ENCODE data around the gene CTNNAL1.
A peak's percentile ranks its signal among the peaks of the same experiment; 100 is the strongest.

CTNNAL1 gene

DNA sequence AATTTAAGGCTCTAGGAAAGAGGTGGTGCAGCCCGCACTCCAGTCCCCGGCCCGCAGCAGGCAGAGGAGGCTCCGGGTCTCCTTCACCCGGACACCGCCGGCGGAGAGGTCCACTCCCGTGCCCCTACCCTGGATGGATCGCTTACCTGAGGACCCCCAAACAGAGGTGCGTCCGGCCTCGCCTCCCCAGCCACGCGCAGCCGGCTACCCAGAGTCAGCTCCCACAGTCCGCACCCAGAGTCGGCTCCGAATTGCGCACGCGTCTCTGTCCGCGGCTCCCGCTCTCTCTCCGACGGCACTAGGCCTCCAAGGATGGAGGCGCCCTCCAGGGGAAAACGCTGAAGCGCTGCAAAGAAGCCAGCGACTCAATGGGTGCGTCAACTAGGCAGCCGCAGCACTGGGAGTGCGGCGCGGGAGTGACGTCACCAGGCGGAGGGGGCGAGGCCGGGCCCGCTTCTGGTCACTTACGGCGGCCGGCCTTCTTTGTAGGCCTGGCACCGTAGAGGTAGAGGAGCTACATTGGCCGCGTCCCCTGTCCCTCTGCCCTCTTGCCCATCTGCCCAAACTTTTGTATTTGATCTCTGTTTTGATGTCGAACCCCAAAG, 79.5 kb downstream of the CTNNAL1 start, which contains the start of gene ELP1:
ELP1 (minus strand) TSS at position 407 of the 605 bp plus-strand sequence. CDS start 2,978 bp downstream, outside the sequence.
- Histone ChIP-seq H4K20me1 (ENCODE audit: insufficient read depth, low read length) (no peaks in the 10 kb centered on the region), H3K27ac (ENCODE audit: low read length) (peak within 1 kb of the TSS; percentile 39), H3K27me3 (ENCODE audit: low read depth, low read length) (no peaks in the 10 kb centered on the region)

DNA sequence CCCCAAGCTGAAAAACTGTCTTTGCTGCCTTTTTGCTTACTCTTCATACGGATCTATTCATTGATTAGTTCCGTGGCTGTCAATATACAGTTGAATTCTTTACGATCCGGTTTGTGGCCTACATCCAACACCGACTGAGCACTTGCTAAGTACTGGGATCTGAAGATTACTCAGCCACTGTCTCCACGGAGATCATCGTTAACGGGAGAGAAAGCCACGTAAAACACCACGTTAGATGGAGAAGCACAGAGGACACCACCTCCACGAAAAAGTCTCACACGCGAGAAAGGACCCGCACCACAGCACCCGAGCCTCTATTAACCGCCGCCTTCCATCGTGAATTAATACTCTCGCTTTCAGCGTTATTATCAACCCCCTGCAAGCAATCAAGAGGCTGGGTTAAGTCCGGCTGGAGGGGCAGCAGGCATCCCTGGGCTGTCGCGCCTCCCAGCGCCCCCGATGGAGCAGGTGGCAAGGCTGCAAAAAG, 80.0 kb downstream of the CTNNAL1 start:
- H3K9ac ChIP-seq (ENCODE audit: low read length) = peak overlapping the region; percentile 78
- H3K27me3 ChIP-seq (ENCODE audit: low read depth, low read length) = no peaks in the 10 kb centered on the region
- TF ChIP-seq, protein P1, sequence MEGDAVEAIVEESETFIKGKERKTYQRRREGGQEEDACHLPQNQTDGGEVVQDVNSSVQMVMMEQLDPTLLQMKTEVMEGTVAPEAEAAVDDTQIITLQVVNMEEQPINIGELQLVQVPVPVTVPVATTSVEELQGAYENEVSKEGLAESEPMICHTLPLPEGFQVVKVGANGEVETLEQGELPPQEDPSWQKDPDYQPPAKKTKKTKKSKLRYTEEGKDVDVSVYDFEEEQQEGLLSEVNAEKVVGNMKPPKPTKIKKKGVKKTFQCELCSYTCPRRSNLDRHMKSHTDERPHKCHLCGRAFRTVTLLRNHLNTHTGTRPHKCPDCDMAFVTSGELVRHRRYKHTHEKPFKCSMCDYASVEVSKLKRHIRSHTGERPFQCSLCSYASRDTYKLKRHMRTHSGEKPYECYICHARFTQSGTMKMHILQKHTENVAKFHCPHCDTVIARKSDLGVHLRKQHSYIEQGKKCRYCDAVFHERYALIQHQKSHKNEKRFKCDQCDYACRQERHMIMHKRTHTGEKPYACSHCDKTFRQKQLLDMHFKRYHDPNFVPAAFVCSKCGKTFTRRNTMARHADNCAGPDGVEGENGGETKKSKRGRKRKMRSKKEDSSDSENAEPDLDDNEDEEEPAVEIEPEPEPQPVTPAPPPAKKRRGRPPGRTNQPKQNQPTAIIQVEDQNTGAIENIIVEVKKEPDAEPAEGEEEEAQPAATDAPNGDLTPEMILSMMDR (IDR thresholded peaks at IDR 0.05; ENCODE audit: low read depth, low read length) = no peak
- TF ChIP-seq EZH2phosphoT487 (IDR thresholded peaks at IDR 0.05; ENCODE audit: low read depth) = no peak
- peak overlapping the region; percentile 73; the same call in 1 of the 2 replicates for H2AFZ ChIP-seq (ENCODE audit: low read depth, low read length)
- H3K9me3 ChIP-seq (ENCODE audit: insufficient read depth, low read length) = no peaks in the 10 kb centered on the region
- H3K36me3 ChIP-seq (replicated peaks; ENCODE audit: low read depth, low read length) = peaks cover 9% of the 10 kb centered on the region
- peaks cover 26% of the 10 kb centered on the region for H3K79me2 ChIP-seq (ENCODE audit: low read length)
- no peaks in the 10 kb centered on the region for H4K20me1 ChIP-seq (ENCODE audit: insufficient read depth, low read length)
- peak overlapping the region; percentile 95 for H3K4me2 ChIP-seq (ENCODE audit: low read length)
- H3K4me3 ChIP-seq (ENCODE audit: low read length) = peak overlapping the region; percentile 99
- H3K27ac ChIP-seq (ENCODE audit: low read length) = 0 out of 2 replicates have a peak overlapping the region, but pooled peaks have one; percentile 39
- peaks cover 13% of the 10 kb centered on the region for H3K4me1 ChIP-seq (ENCODE audit: low read length)

More for the DNA sequence above, 79.5 kb downstream of the CTNNAL1 start, which contains the start of gene ELP1:
- Histone ChIP-seq H3K4me3 (ENCODE audit: low read length) (peak within 1 kb of the TSS; percentile 99), H2AFZ (ENCODE audit: low read depth, low read length) (peak within 1 kb of the TSS; percentile 99), H3K9ac (ENCODE audit: low read length) (peak within 1 kb of the TSS; percentile 83), H3K4me2 (ENCODE audit: low read length) (peak within 1 kb of the TSS; percentile 95), H3K9me3 (ENCODE audit: insufficient read depth, low read length) (no peaks in the 10 kb centered on the region), H3K36me3 (replicated peaks; ENCODE audit: low read depth, low read length) (peaks cover 8% of the 10 kb centered on the region), H3K4me1 (ENCODE audit: low read length) (peaks cover 13% of the 10 kb centered on the region), H3K79me2 (ENCODE audit: low read length) (peaks cover 26% of the 10 kb centered on the region)
- TF ChIP-seq, protein P1 (IDR thresholded peaks at IDR 0.05; ENCODE audit: low read depth, low read length) = peak; percentile 33
- TF ChIP-seq EZH2phosphoT487 (IDR thresholded peaks at IDR 0.05; ENCODE audit: low read depth) = no peak

DNA sequence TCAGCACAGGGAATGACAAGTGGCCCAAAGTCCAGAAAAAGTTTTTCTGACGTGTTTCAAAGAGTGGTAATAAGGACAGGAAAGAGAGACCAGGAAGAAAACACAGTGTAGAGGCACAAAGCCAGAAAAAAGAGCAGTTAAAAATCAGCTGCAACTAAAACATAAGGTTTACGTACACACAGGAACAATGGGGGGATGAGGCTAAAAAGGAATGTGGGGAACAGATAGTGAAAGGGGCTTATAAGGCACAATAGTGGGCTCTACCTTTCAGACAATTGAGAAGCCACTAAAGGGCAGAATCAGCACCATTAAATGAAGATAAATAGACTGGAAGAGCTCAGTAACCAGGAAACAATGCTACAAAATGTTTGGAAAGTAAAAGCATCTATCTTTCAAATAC, 84.9 kb downstream of the CTNNAL1 start:
- TF ChIP-seq EZH2phosphoT487 (IDR thresholded peaks at IDR 0.05; ENCODE audit: low read depth) = no peak
- TF ChIP-seq, protein P1 (IDR thresholded peaks at IDR 0.05; ENCODE audit: low read depth, low read length) = no peak
- H3K27ac ChIP-seq (ENCODE audit: low read length) = no peak overlapping the region
- no peak overlapping the region for H2AFZ ChIP-seq (ENCODE audit: low read depth, low read length)
- no peaks in the 10 kb centered on the region; the same call in 1 of the 2 replicates for H4K20me1 ChIP-seq (ENCODE audit: insufficient read depth, low read length)
- no peak overlapping the region for H3K4me2 ChIP-seq (ENCODE audit: low read length)
- H3K4me3 ChIP-seq (ENCODE audit: low read length) = no peak overlapping the region
- H3K4me1 ChIP-seq (ENCODE audit: low read length) = peaks cover 6% of the 10 kb centered on the region
- H3K9me3 ChIP-seq (ENCODE audit: insufficient read depth, low read length) = no peaks in the 10 kb centered on the region
- H3K36me3 ChIP-seq (replicated peaks; ENCODE audit: low read depth, low read length) = peaks cover 35% of the 10 kb centered on the region
- H3K9ac ChIP-seq (ENCODE audit: low read length) = no peak overlapping the region
- H3K27me3 ChIP-seq (ENCODE audit: low read depth, low read length) = no peaks in the 10 kb centered on the region
- H3K79me2 ChIP-seq (ENCODE audit: low read length) = peaks cover 22% of the 10 kb centered on the region

DNA sequence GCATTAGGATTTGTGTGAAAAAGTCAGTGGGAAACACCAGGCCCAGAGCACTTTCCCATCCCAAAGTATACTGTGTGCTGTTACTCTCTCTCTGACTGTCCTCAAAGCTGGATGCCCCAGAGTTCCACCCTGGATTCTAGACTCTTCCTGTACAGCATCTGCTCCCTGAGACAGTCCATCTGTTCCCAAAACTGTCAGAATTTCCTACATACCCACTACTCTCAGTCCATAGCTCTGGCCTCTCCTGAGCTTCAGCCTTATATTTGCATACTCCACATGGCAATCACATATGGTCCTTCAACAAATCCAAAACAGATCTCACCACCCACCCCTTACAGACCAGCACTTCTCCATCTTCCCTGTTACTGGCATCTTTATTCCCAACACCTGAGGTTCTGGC, 88.8 kb downstream of the CTNNAL1 start:
- Histone ChIP-seq H3K79me2 (ENCODE audit: low read length) (no peaks in the 10 kb centered on the region), H3K27ac (ENCODE audit: low read length) (no peak overlapping the region), H3K4me3 (ENCODE audit: low read length) (no peak overlapping the region), H3K27me3 (ENCODE audit: low read depth, low read length) (no peaks in the 10 kb centered on the region), H3K4me1 (ENCODE audit: low read length) (no peaks in the 10 kb centered on the region), H3K4me2 (ENCODE audit: low read length) (no peak overlapping the region), H3K9ac (ENCODE audit: low read length) (no peak overlapping the region), H3K36me3 (replicated peaks; ENCODE audit: low read depth, low read length) (peaks cover 46% of the 10 kb centered on the region), H4K20me1 (ENCODE audit: insufficient read depth, low read length) (no peaks in the 10 kb centered on the region; the same call in 1 of the 2 replicates), H3K9me3 (ENCODE audit: insufficient read depth, low read length) (no peaks in the 10 kb centered on the region), H2AFZ (ENCODE audit: low read depth, low read length) (no peak overlapping the region)
- TF ChIP-seq, protein P1 (IDR thresholded peaks at IDR 0.05; ENCODE audit: low read depth, low read length) = no peak
- no peak for TF ChIP-seq EZH2phosphoT487 (IDR thresholded peaks at IDR 0.05; ENCODE audit: low read depth)
